Measurements from ENCODE around the gene JUND.

The JUND gene

GRCh38 chr19:18273561-18274218 is 7.7 kb downstream of the JUND start:
- no peak overlapping the region for H3K4me3 Mint-ChIP-seq
- peaks cover 13% of the 10 kb centered on the region for H3K36me3 Mint-ChIP-seq (ENCODE audit: low read depth)
- peaks cover 39% of the 10 kb centered on the region for H3K4me1 Mint-ChIP-seq (ENCODE audit: low read depth)
- no peaks in the 10 kb centered on the region for H3K27me3 Mint-ChIP-seq
- no peaks in the 10 kb centered on the region for H3K9me3 Mint-ChIP-seq
- no peak overlapping the region for H3K27ac Mint-ChIP-seq

GRCh38 chr19:18271433-18271841 is 10.0 kb downstream of the JUND start:
- H3K9me3 Mint-ChIP-seq = no peaks in the 10 kb centered on the region
- H3K27me3 Mint-ChIP-seq = no peaks in the 10 kb centered on the region
- no peak overlapping the region for H3K27ac Mint-ChIP-seq
- no peak overlapping the region for H3K4me3 Mint-ChIP-seq
- H3K4me1 Mint-ChIP-seq (ENCODE audit: low read depth) = peaks cover 21% of the 10 kb centered on the region
- H3K36me3 Mint-ChIP-seq (ENCODE audit: low read depth) = no peaks in the 10 kb centered on the region

GRCh38 chr19:18270326-18270725 is 11.1 kb downstream of the JUND start:
- Mint-ChIP-seq H3K27ac (no peak overlapping the region), H3K36me3 (ENCODE audit: low read depth) (no peaks in the 10 kb centered on the region), H3K9me3 (no peaks in the 10 kb centered on the region), H3K27me3 (no peaks in the 10 kb centered on the region), H3K4me3 (no peak overlapping the region), H3K4me1 (ENCODE audit: low read depth) (peaks cover 12% of the 10 kb centered on the region)

DNA sequence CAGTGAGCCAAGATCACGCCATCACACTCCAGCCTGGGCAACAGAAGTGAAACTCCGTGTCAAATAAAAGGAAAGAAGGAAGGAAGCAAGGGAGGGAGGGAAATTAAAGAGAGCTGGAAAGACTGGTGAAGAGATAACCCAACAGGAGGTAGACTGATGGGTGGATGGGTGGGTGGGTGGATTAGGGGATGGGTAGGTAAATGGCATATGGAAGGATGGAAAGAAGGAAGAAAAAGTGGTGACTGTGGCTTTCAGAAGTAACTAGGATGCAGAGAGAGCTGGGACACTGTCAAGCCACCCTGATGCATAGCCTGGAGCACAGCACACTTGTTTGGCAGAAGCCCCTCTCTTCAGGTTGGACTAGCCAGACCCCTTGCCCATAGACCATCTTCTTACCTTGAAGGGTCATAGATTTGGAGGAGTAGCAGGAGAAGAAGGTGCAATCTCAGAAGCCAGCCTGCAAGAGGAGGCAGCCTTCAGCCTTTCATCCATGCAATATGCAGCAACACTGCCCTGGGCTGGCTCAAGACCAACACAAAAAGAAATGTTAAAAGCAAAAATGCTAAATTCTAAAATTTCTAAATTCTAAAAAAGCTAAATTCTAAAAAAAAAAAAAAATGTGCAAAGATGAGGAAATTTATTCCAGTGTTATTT is 12.2 kb downstream of the JUND start:
- Mint-ChIP-seq H3K4me1 (ENCODE audit: low read depth) (peaks cover 1% of the 10 kb centered on the region), H3K27me3 (no peaks in the 10 kb centered on the region), H3K9me3 (no peaks in the 10 kb centered on the region), H3K4me3 (no peak overlapping the region), H3K36me3 (ENCODE audit: low read depth) (no peaks in the 10 kb centered on the region), H3K27ac (no peak overlapping the region)

GRCh38 chr19:18266771-18267686 is 14.4 kb downstream of the JUND start:
- Mint-ChIP-seq H3K27ac (no peak overlapping the region), H3K4me1 (ENCODE audit: low read depth) (no peaks in the 10 kb centered on the region), H3K4me3 (no peak overlapping the region), H3K9me3 (no peaks in the 10 kb centered on the region), H3K27me3 (no peaks in the 10 kb centered on the region), H3K36me3 (ENCODE audit: low read depth) (no peaks in the 10 kb centered on the region)

DNA sequence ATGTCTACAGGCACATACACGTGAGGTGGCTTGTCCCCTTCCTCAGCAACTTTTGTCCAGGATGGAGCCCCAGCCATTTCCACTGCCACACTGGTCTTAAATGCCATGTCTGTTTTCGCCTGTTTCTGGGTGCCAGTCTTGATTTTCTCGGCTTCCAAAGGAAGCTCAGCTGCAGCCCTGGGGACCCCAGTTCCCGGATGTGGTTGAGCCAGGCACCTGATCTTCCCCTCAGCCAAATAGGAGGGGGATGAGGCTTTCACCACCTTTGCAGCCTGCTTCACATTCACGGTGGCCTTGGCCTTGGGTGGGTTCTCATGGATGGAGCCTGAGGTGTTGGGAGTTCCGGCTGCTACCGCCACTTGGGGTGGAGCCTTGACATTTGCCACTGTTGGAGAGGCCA is 15.8 kb downstream of the JUND start:
- Mint-ChIP-seq H3K27me3 (no peaks in the 10 kb centered on the region), H3K36me3 (ENCODE audit: low read depth) (no peaks in the 10 kb centered on the region), H3K27ac (no peak overlapping the region)

GRCh38 chr19:18264971-18265540 is 16.4 kb downstream of the JUND start:
- H3K27me3 Mint-ChIP-seq = no peaks in the 10 kb centered on the region
- no peak overlapping the region for H3K4me3 Mint-ChIP-seq
- H3K9me3 Mint-ChIP-seq = no peaks in the 10 kb centered on the region
- H3K27ac Mint-ChIP-seq = no peak overlapping the region
- no peaks in the 10 kb centered on the region for H3K4me1 Mint-ChIP-seq (ENCODE audit: low read depth)
- no peaks in the 10 kb centered on the region for H3K36me3 Mint-ChIP-seq (ENCODE audit: low read depth)

More for the DNA sequence above, 15.8 kb downstream of the JUND start:
- Mint-ChIP-seq H3K4me3 (no peak overlapping the region), H3K9me3 (no peaks in the 10 kb centered on the region), H3K4me1 (ENCODE audit: low read depth) (no peaks in the 10 kb centered on the region)

- Mint-ChIP-seq H3K4me3 (no peak overlapping the region), H3K27me3 (no peaks in the 10 kb centered on the region), H3K9me3 (no peaks in the 10 kb centered on the region)
Observed at GRCh38 chr19:18264137-18264854, 17.1 kb downstream of the JUND start.

GRCh38 chr19:18263324-18264136 is 17.9 kb downstream of the JUND start:
- Mint-ChIP-seq H3K9me3 (no peaks in the 10 kb centered on the region), H3K4me1 (ENCODE audit: low read depth) (no peaks in the 10 kb centered on the region), H3K36me3 (ENCODE audit: low read depth) (no peaks in the 10 kb centered on the region), H3K27ac (no peak overlapping the region), H3K27me3 (no peaks in the 10 kb centered on the region), H3K4me3 (no peak overlapping the region)

More at GRCh38 chr19:18264137-18264854, 17.1 kb downstream of the JUND start:
- H3K4me1 Mint-ChIP-seq (ENCODE audit: low read depth) = no peaks in the 10 kb centered on the region
- no peak overlapping the region for H3K27ac Mint-ChIP-seq
- H3K36me3 Mint-ChIP-seq (ENCODE audit: low read depth) = no peaks in the 10 kb centered on the region

DNA sequence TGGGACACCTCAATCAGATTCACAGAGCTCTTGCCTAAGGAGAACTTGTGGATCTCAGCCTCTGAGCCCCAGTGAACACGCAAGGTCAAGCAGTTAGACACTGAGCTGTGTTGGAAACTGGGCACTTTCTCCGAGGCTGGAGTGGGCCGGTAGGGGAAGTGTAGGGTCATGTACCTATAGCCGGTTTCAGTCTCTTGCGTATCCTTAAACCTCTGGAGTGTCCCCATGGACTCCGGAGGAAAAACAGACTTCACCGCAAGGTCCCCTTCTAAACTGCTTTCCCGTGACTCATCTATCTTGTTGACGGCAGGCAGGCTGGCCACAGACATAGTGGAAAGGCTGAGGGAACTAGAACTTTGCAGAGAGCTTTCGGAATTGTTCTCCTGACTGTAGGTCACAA is 18.5 kb downstream of the JUND start:
- Mint-ChIP-seq H3K9me3 (no peaks in the 10 kb centered on the region), H3K4me1 (ENCODE audit: low read depth) (no peaks in the 10 kb centered on the region), H3K27me3 (no peaks in the 10 kb centered on the region), H3K4me3 (no peak overlapping the region), H3K27ac (no peak overlapping the region), H3K36me3 (ENCODE audit: low read depth) (no peaks in the 10 kb centered on the region)

- no peaks in the 10 kb centered on the region for H3K4me1 Mint-ChIP-seq (ENCODE audit: low read depth)
- no peak overlapping the region for H3K4me3 Mint-ChIP-seq
- no peaks in the 10 kb centered on the region for H3K36me3 Mint-ChIP-seq (ENCODE audit: low read depth)
- H3K27ac Mint-ChIP-seq = no peak overlapping the region
- H3K9me3 Mint-ChIP-seq = no peaks in the 10 kb centered on the region
- no peaks in the 10 kb centered on the region for H3K27me3 Mint-ChIP-seq
Observed at GRCh38 chr19:18262144-18262543, 19.3 kb downstream of the JUND start.

DNA sequence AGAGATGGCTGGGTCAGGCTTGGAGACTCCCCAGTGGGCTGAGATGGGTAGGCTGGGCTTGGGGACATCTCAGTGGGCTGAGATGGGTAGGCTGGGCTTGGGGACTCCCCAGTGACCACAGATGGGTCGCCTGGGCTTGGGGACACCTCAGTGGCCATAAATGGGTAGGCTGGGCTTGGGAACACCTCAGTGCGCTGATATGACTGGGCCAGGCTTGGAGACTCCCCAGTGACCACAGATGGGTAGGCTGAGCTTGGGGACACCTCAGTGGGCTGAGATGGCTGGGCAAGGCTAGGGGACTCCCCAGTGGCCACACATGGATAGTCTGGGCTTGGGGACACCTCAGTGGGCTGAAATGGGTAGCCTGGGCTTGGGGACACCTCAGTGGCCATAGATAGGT is 19.9 kb downstream of the JUND start:
- H3K27me3 Mint-ChIP-seq = no peaks in the 10 kb centered on the region
- no peak overlapping the region for H3K4me3 Mint-ChIP-seq
- no peaks in the 10 kb centered on the region for H3K9me3 Mint-ChIP-seq
- H3K4me1 Mint-ChIP-seq (ENCODE audit: low read depth) = no peaks in the 10 kb centered on the region
- H3K36me3 Mint-ChIP-seq (ENCODE audit: low read depth) = no peaks in the 10 kb centered on the region
- H3K27ac Mint-ChIP-seq = no peak overlapping the region

DNA sequence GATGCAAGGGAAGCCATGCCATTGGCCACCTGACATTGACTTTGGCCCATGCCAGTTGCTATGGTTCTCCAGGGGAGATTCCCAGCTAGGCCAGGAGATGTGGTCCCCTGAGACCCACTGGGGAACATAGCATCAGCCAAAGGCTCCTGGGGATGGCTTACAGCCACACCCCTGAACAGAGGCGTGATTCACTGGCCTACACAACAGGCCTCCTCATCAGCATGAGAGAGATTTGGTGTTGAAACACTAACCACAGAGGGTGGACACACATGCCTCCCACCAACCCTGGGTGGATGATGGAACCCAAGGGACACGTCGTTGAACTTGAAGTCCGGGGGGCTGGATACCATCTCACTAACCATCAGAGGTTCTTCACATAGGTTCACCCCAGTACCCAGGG is 21.5 kb downstream of the JUND start:
- H3K4me3 Mint-ChIP-seq = no peak overlapping the region

More for the DNA sequence above, 21.5 kb downstream of the JUND start:
- H3K4me1 Mint-ChIP-seq (ENCODE audit: low read depth) = peaks cover 3% of the 10 kb centered on the region
- no peaks in the 10 kb centered on the region for H3K36me3 Mint-ChIP-seq (ENCODE audit: low read depth)
- no peak overlapping the region for H3K27ac Mint-ChIP-seq
- no peaks in the 10 kb centered on the region for H3K27me3 Mint-ChIP-seq
- no peaks in the 10 kb centered on the region for H3K9me3 Mint-ChIP-seq
